Kidney (tissue), 14 donors: ENCODE measurements around the gene ZNF518A. TPM values are rescaled to one million over a fixed set of nuclear protein-coding genes. Genes with fewer than 3 reads are reported as not detected.
A peak's percentile ranks its signal among the peaks of the same experiment; 100 is the strongest.

Source experiments
- DNase-seq, 5 donors: peaks; one replicate each; pipeline ENCODE4 v3.0.0-alpha.2; 2013 to 2020
- FAIRE-seq: peaks from 2 replicates; lab custom pipeline; 2012; peaks lifted over from hg19 to GRCh38; lab: Jason Lieb, UNC
- H3K27ac ChIP-seq, 2 donors: one replicate each; pipeline ENCODE4 v1.7.0; 2013; ENCODE audit warnings: low read depth in 2 of 2, low read length in 2 of 2, inconsistent platforms in 1 of 2
- H3K27me3 ChIP-seq: one replicate; pipeline ENCODE4 v1.7.1; 2013; ENCODE audit warnings: low read length, inconsistent platforms; ENCODE audit not compliant: control insufficient read depth, insufficient read depth
- H3K36me3 ChIP-seq, 3 donors: one replicate each; pipeline versions ENCODE4 v1.7.0 to v1.7.1; 2013; ENCODE audit warnings: low read length in 3 of 3, control low read depth in 1 of 3, inconsistent platforms in 1 of 3; ENCODE audit not compliant: insufficient read depth in 3 of 3, control insufficient read depth in 2 of 3
- H3K4me1 ChIP-seq, 3 donors: one replicate each; pipeline versions ENCODE4 v1.7.0 to v1.7.1; 2013; ENCODE audit warnings: low read length in 3 of 3, inconsistent platforms in 1 of 3, low read depth in 1 of 3; ENCODE audit not compliant: control insufficient read depth in 2 of 3, insufficient read depth in 2 of 3
- H3K4me3 ChIP-seq, 3 donors: one replicate each; pipeline versions ENCODE4 v1.7.0 to v1.8.1; 2013; ENCODE audit warnings: low read length in 3 of 3, control low read depth in 1 of 3, inconsistent platforms in 1 of 3
- H3K9ac ChIP-seq, 3 donors: one replicate each; pipeline versions ENCODE4 v1.7.0 to v1.7.1; 2013; ENCODE audit warnings: low read length in 3 of 3, control low read depth in 1 of 3, inconsistent platforms in 1 of 3
- H3K9me3 ChIP-seq, 3 donors: one replicate each; pipeline versions ENCODE4 v1.7.0 to v1.7.1; 2013; ENCODE audit warnings: low read length in 3 of 3, control low read depth in 1 of 3, inconsistent platforms in 1 of 3; ENCODE audit not compliant: control insufficient read depth in 2 of 3, insufficient read depth in 1 of 3
- CTCF ChIP-seq: IDR thresholded peaks from 3 replicates; pipeline ENCODE4 v1.5.1; 2012; ENCODE audit warnings: mild to moderate bottlenecking, moderate library complexity, borderline replicate concordance; ENCODE audit not compliant: insufficient read depth; ENCODE audit errors: extremely low read depth
- intact Hi-C: fragments of 100-400 bp; cut with DNase I; formaldehyde crosslinking; loops from one replicate; pipeline ENCODE4 v1.11.1; 2022
- polyA plus RNA-seq: library from polyadenylated mRNA; stranded (reverse); fragments of 350-450 nt; fragmentation: Illumina TruSeq; extraction: RNeasy Lipid Tissue Mini Kit (QIAGEN cat#74804); gene quantifications from one replicate; pipeline ENCODE4 v1.2.3, GENCODE V29; 2014; ENCODE audit warnings: low read depth, low replicate concordance; ENCODE audit not compliant: insufficient read depth
- total RNA-seq: library from RNA; stranded (reverse); fragmentation: NEBNext Ultra II Directional; extraction: Animal tissue kit (Norgen Biotek cat#: 25700); gene quantifications from one replicate; pipeline ENCODE4 v1.2.1, GENCODE V29; 2021
- donor health status: control.
- donor health status: control.
- donor health status: control.
- donor health status: control.
- donor health status: control.
- donor health status: DM: yes; HTN: yes; CAD: no.
- donor health status: Normal renal cell carcinoma (clear cell type).

Gene ZNF518A
- total and polyA plus RNA-seq, 2 donors from 2014 or later = 4.8 to 29.4 TPM

GRCh38 chr10:96090463-96090800 lies 39.7 kb upstream of the ZNF518A start:
- H3K4me1 ChIP-seq = peaks cover 0 to 5% (median 0%) of the 10 kb centered on the region in 3 donors
- peak overlapping the region; percentile 97 to 98 (median 97) for H3K4me3 ChIP-seq
- H3K27me3 ChIP-seq = peaks cover 3% of the 10 kb centered on the region
- H3K36me3 ChIP-seq = no peaks in the 10 kb centered on the region
- no peak for TF ChIP-seq CTCF
- no peak for DNase-seq
- intact Hi-C loops = no loop called here
- FAIRE-seq = no peak
- H3K9ac ChIP-seq = peak overlapping the region in 2 of 3 donors; percentile 63 to 96
- peak overlapping the region; percentile 96 for H3K27ac ChIP-seq
- peaks cover 0 to 6% (median 0%) of the 10 kb centered on the region in 3 donors for H3K9me3 ChIP-seq

- FAIRE-seq = no peak
- H3K36me3 ChIP-seq = no peaks in the 10 kb centered on the region
- intact Hi-C loops = no loop called here
- no peak for DNase-seq
- H3K9me3 ChIP-seq = peaks cover 0 to 6% (median 0%) of the 10 kb centered on the region in 3 donors
- H3K27me3 ChIP-seq = peaks cover 5% of the 10 kb centered on the region
- H3K9ac ChIP-seq = no peak overlapping the region
- peaks cover 0 to 5% (median 0%) of the 10 kb centered on the region in 3 donors for H3K4me1 ChIP-seq
- no peak for TF ChIP-seq CTCF
- H3K27ac ChIP-seq = no peak overlapping the region
- H3K4me3 ChIP-seq = no peak overlapping the region
Observed at GRCh38 chr10:96092999-96093767, 36.9 kb upstream of the ZNF518A start.

GRCh38 chr10:96093948-96094347 lies 36.1 kb upstream of the ZNF518A start:
- Histone ChIP-seq H3K9ac (no peak overlapping the region), H3K27ac (no peak overlapping the region), H3K36me3 (no peaks in the 10 kb centered on the region), H3K4me1 (peaks cover 0 to 5% (median 0%) of the 10 kb centered on the region in 3 donors), H3K4me3 (no peak overlapping the region), H3K9me3 (peaks cover 0 to 6% (median 0%) of the 10 kb centered on the region in 3 donors), H3K27me3 (peaks cover 5% of the 10 kb centered on the region)
- DNase-seq (no peak), FAIRE-seq (no peak)
- intact Hi-C loops = no loop called here
- no peak for TF ChIP-seq CTCF
